B cell (primary cell): Measurements from ENCODE around the gene OR9A2. TPM values are rescaled to one million over a fixed set of nuclear protein-coding genes. Genes with fewer than 3 reads are reported as not detected.
A peak's percentile ranks its signal among the peaks of the same experiment; 100 is the strongest.

Experiments
- ATAC-seq: fragments of 200-7000 bp; cut with Tn5 transposase; one replicate; pipeline ENCODE4 v1.10.0; 2021; ENCODE audit warnings: low read depth, mild to moderate bottlenecking, moderate number of reproducible peaks, moderate library complexity
- CTCF ChIA-PET: fragments of 350-600 bp; sonication (Branson Sonifier 250); formaldehyde crosslinking; loops from one replicate; lab custom pipeline; 2021; ENCODE audit warnings: antibody characterized with exemption, inconsistent platforms; lab: Charles Lee
- POLR2A ChIA-PET: fragments of 350-600 bp; sonication (Branson Sonifier 250); formaldehyde crosslinking; loops from one replicate; lab custom pipeline; 2021; ENCODE audit warnings: antibody characterized with exemption; lab: Charles Lee
- DNase-seq: peaks from one replicate; pipeline ENCODE4 v3.0.0; 2013
- H2AFZ ChIP-seq: 2 replicates; pipeline ENCODE4 v1.6.1; 2012; ENCODE audit warnings: mild to moderate bottlenecking, low read depth, low read length; ENCODE audit not compliant: insufficient read depth, poor library complexity, severe bottlenecking
- H3K27ac ChIP-seq, 2 donors: 1 replicate in 1 of 2; 2 replicates in 1 of 2; pipeline ENCODE4 v1.5.1; 2012 to 2013; ENCODE audit warnings: low read length in 2 of 2, mild to moderate bottlenecking in 2 of 2, moderate library complexity in 1 of 2
- H3K27me3 ChIP-seq, 4 experiments: fragments of 200-600 bp in 1 of 4; sonication (generic) in 1 of 4; replicated peaks in 1 of 4; 1 replicate in 2 of 4; 2 replicates in 2 of 4; pipeline versions ENCODE4 v1.6.1 to v1.7.0; 2013 to 2016; ENCODE audit warnings: low read length in 3 of 4, mild to moderate bottlenecking in 2 of 4, mixed read lengths in 1 of 4, moderate library complexity in 1 of 4; ENCODE audit not compliant: insufficient read depth in 4 of 4, control insufficient read depth in 3 of 4; ENCODE audit errors: control extremely low read depth in 1 of 4
- H3K36me3 ChIP-seq, 2 experiments: replicated peaks in 1 of 2; 1 replicate in 1 of 2; 2 replicates in 1 of 2; pipeline versions ENCODE4 v1.6.1 to v1.7.1; 2013; ENCODE audit warnings: low read length in 1 of 2; ENCODE audit not compliant: insufficient read depth in 2 of 2, control insufficient read depth in 1 of 2; ENCODE audit errors: control extremely low read depth in 1 of 2, extremely low read depth in 1 of 2
- H3K4me1 ChIP-seq, 2 donors: fragments of 200-600 bp in 1 of 2; sonication (generic) in 1 of 2; 1 replicate in 1 of 2; 2 replicates in 1 of 2; pipeline versions ENCODE4 v1.5.1 to v1.6.1; 2013 to 2017; ENCODE audit warnings: low read length in 2 of 2; ENCODE audit not compliant: control insufficient read depth in 2 of 2, insufficient read depth in 2 of 2
- H3K4me2 ChIP-seq: replicated peaks from 2 replicates; pipeline ENCODE3; 2012; ENCODE audit warnings: mild to moderate bottlenecking, low read depth, low read length; ENCODE audit not compliant: poor library complexity, severe bottlenecking
- H3K4me3 ChIP-seq, 5 experiments: fragments of 200-600 bp in 1 of 5; sonication (generic) in 1 of 5; 1 replicate in 3 of 5; 2 replicates in 2 of 5; pipeline versions ENCODE4 v1.5.1 to v1.7.0; 2011 to 2016; ENCODE audit warnings: low read length in 4 of 5, mild to moderate bottlenecking in 4 of 5, low read depth in 2 of 5, control low read depth in 1 of 5, moderate library complexity in 1 of 5; ENCODE audit not compliant: insufficient read depth in 1 of 5; ENCODE audit errors: control extremely low read depth in 1 of 5, extremely low read depth in 1 of 5
- H3K79me2 ChIP-seq: fragments of 200-600 bp; sonication (generic); one replicate; pipeline ENCODE4 v1.6.0; 2016; ENCODE audit warnings: low read length; ENCODE audit not compliant: control insufficient read depth, insufficient read depth
- H3K9ac ChIP-seq: fragments of 200-600 bp; sonication (generic); 2 replicates; pipeline ENCODE4 v1.6.1; 2017; ENCODE audit warnings: mild to moderate bottlenecking, low read length, moderate library complexity
- H3K9me3 ChIP-seq, 3 donors: one replicate each; pipeline versions ENCODE4 v1.6.1 to v1.7.1; 2013; ENCODE audit warnings: low read length in 2 of 3; ENCODE audit not compliant: control insufficient read depth in 2 of 3, insufficient read depth in 1 of 3; ENCODE audit errors: control extremely low read depth in 1 of 3
- H4K20me1 ChIP-seq: 2 replicates; pipeline ENCODE4 v1.6.0; 2012; ENCODE audit warnings: mild to moderate bottlenecking, low read length; ENCODE audit not compliant: insufficient read depth, control insufficient read depth, poor library complexity, severe bottlenecking
- H3K27ac Mint-ChIP-seq: one replicate; pipeline ENCODE4 v1.8.0; 2021; ENCODE audit warnings: mixed read lengths
- H3K27me3 Mint-ChIP-seq: one replicate; pipeline ENCODE4 v1.8.0; 2021; ENCODE audit warnings: mixed read lengths
- H3K4me1 Mint-ChIP-seq: one replicate; pipeline ENCODE4 v1.8.0; 2021; ENCODE audit warnings: mixed read lengths
- H3K4me3 Mint-ChIP-seq: one replicate; pipeline ENCODE4 v1.8.0; 2021; ENCODE audit warnings: mixed read lengths
- H3K9me3 Mint-ChIP-seq: one replicate; pipeline ENCODE4 v1.8.0; 2022; ENCODE audit warnings: mixed read lengths; ENCODE audit not compliant: insufficient read depth
- CTCF ChIP-seq: fragments of 200-600 bp; IDR thresholded peaks from one replicate; pipeline ENCODE4 v1.8.0; 2022; ENCODE audit warnings: antibody characterized with exemption, mild to moderate bottlenecking
- EZH2 ChIP-seq: IDR thresholded peaks from 2 replicates; pipeline ENCODE4 v1.6.1; 2012; ENCODE audit warnings: borderline replicate concordance, low read depth, mild to moderate bottlenecking, moderate library complexity, low read length; ENCODE audit not compliant: insufficient read depth, poor library complexity, severe bottlenecking
- WGBS: methylation state at CpG from one replicate; pipeline ENCODE4 v1.1.5; 2013; ENCODE audit warnings: missing lambda C conversion rate; ENCODE audit not compliant: insufficient coverage; 5-methylcytosine and 5-hydroxymethylcytosine counted together
- intact Hi-C: fragments of 100-400 bp; cut with micrococcal nuclease; formaldehyde crosslinking; loops from one replicate; pipeline ENCODE4 v1.10.0; 2022
- polyA plus RNA-seq: library from polyadenylated mRNA; depleted of rRNA; stranded (reverse); fragments of >200 nt; gene quantifications from 2 replicates; pipeline ENCODE4 v1.2.3, GENCODE V29; 2012
- total RNA-seq, 2 donors: library from RNA; stranded (reverse); fragments of 120-200 nt in 1 of 2; gene quantifications; 1 replicate in 1 of 2; 2 replicates in 1 of 2; pipeline versions ENCODE4 v1.2.3 to v1.2.4, GENCODE V29; 2013 to 2022

OR9A2 gene
- total and polyA plus RNA-seq, 2 donors (not counting 1 experiment from before 2014, with no cell fraction given) = not detected

GRCh38 chr7:143013473-143013872 lies 13.5 kb downstream of the OR9A2 start:
- Histone ChIP-seq H4K20me1 (no peaks in the 10 kb centered on the region), H3K36me3 (no peaks in the 10 kb centered on the region), H3K27me3 (no peaks in the 10 kb centered on the region), H3K4me1 (peaks cover 76 to 87% of the 10 kb centered on the region in 2 donors), H3K9ac (no peak overlapping the region), H3K4me3 (no peak overlapping the region), H3K27ac (peak overlapping the region in 1 of 2 donors; percentile 25), H3K79me2 (no peaks in the 10 kb centered on the region), H3K9me3 (no peaks in the 10 kb centered on the region), H3K4me2 (peak overlapping the region; percentile 78), H2AFZ (peak overlapping the region; percentile 0)
- CTCF ChIA-PET = interaction anchor here (0.9 to 24.7 kb wide), 5 partner anchors 11 to 250 kb away, joined by 3 to 809 read pairs (median 4); partner anchors contain the start of genes GSTK1 and TAS2R40
- POLR2A ChIA-PET = no interaction called here
- Mint-ChIP-seq H3K27me3 (no peaks in the 10 kb centered on the region), H3K4me1 (peaks cover 85% of the 10 kb centered on the region), H3K27ac (peak overlapping the region; percentile 12), H3K4me3 (peak overlapping the region; percentile 84), H3K9me3 (no peaks in the 10 kb centered on the region)
- TF ChIP-seq CTCF = no peak
- no peak for TF ChIP-seq EZH2
- intact Hi-C loops = no loop called here
- peak; percentile 13 for DNase-seq
- 47% methylated on average over 1 of the region's 1 CpG for WGBS
- no peak for ATAC-seq

DNA sequence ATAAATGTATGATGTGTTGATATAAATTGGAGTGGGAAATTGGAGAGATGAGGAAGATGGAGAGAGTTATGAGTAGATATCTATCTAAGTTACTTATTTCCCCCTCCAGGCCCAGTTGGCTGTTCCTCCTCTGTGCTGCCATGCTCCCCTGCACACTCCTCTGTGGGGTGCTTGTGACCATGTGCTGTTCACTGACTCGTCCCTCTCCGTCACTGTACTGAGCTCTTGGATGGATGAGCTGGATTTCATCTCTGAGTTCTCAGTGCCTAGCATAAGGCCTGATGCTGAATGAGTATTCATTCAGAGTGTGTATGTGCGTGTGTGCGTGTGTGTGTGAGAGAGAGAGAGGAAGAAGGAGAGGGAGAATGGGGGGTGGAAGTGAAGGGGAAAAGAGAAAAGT lies 14.5 kb downstream of the OR9A2 start:
- WGBS = 47% methylated on average over 4 of the region's 4 CpGs
- Mint-ChIP-seq H3K27ac (no peak overlapping the region), H3K4me3 (peak overlapping the region; percentile 35), H3K4me1 (peaks cover 87% of the 10 kb centered on the region), H3K9me3 (no peaks in the 10 kb centered on the region), H3K27me3 (no peaks in the 10 kb centered on the region)
- no peaks in the 10 kb centered on the region for H3K79me2 ChIP-seq
- ATAC-seq = peak; percentile 22
- POLR2A ChIA-PET = interaction anchor here (0.5 kb wide), 1 partner anchor 938 kb away, joined by 5 read pairs; no protein-coding TSS in a partner anchor
- H3K9me3 ChIP-seq = no peaks in the 10 kb centered on the region
- peak; percentile 45 for DNase-seq
- CTCF ChIA-PET = interaction anchor here (0.8 to 24.7 kb wide), 6 partner anchors 9 to 380 kb away, joined by 3 to 809 read pairs (median 4); partner anchors contain the start of gene TAS2R40
- H3K36me3 ChIP-seq = no peaks in the 10 kb centered on the region
- H3K4me1 ChIP-seq = peaks cover 76 to 86% of the 10 kb centered on the region in 2 donors
- no peaks in the 10 kb centered on the region for H3K27me3 ChIP-seq
- no peak for TF ChIP-seq CTCF
- peak overlapping the region; percentile 1 for H2AFZ ChIP-seq
- peak overlapping the region; percentile 43 for H3K4me2 ChIP-seq
- no peak overlapping the region for H3K4me3 ChIP-seq
- H4K20me1 ChIP-seq = no peaks in the 10 kb centered on the region
- H3K27ac ChIP-seq = peak overlapping the region in 1 of 2 donors; percentile 18
- H3K9ac ChIP-seq = no peak overlapping the region
- intact Hi-C loops = no loop called here
